HL-60 (cell line): Measurements from ENCODE around the gene RAPSN.

Source experiments
- CTCF ChIP-seq: IDR thresholded peaks from one replicate; pipeline ENCODE4 v1.5.1; 2011; ENCODE audit warnings: low read length, control low read depth, inconsistent platforms; ENCODE audit not compliant: insufficient read depth
- GABPA ChIP-seq: IDR thresholded peaks from 2 replicates; pipeline ENCODE4 v1.6.1; 2012; ENCODE audit warnings: low read depth
- POLR2AphosphoS5 ChIP-seq: IDR thresholded peaks from 2 replicates; pipeline ENCODE4 v1.6.1; 2012; ENCODE audit warnings: low read depth
- REST ChIP-seq: IDR thresholded peaks from 2 replicates; pipeline ENCODE4 v1.6.1; 2012; ENCODE audit warnings: low read depth; ENCODE audit not compliant: insufficient replicate concordance
- SPI1 ChIP-seq: IDR thresholded peaks from 2 replicates; pipeline ENCODE4 v1.6.1; 2012; ENCODE audit warnings: low read depth, mild to moderate bottlenecking, borderline replicate concordance

GRCh38 chr11:47426062-47426956 lies 22.6 kb downstream of the RAPSN start, which contains the start of gene PSMC3:
- no peak for TF ChIP-seq CTCF
- TF ChIP-seq GABPA = peak; percentile 82
- TF ChIP-seq SPI1 = no peak
- TF ChIP-seq REST = peak; percentile 77
- TF ChIP-seq POLR2AphosphoS5 = peak; percentile 83; the same call in 1 of the 2 replicates
